Astrocyte of the hippocampus (primary cell): ENCODE measurements around the gene TRPM3.

Experiments used
- DNase-seq: peaks from one replicate; pipeline ENCODE4 v3.0.0; 2011; ENCODE audit warnings: low read depth, low spot score

The TRPM3 gene

GRCh38 chr9:71121275-71122021 is at the start of gene TRPM3:
TRPM3 (minus strand) TSS chr9:71121621; CDS start chr9:71121354, 267 bp downstream.
- peak; percentile 7 for DNase-seq

- DNase-seq, result no peak
Observed at GRCh38 chr9:71168418-71168817, 47.0 kb upstream of the TRPM3 start.

- DNase-seq, result no peak
Observed at GRCh38 chr9:71162126-71162525, 40.7 kb upstream of the TRPM3 start.

GRCh38 chr9:71157731-71158130 is 36.3 kb upstream of the TRPM3 start:
- DNase-seq, result no peak

GRCh38 chr9:71147368-71147767 is 25.9 kb upstream of the TRPM3 start:
- peak; percentile 9 for DNase-seq

- DNase-seq, result no peak
Observed at GRCh38 chr9:71146511-71146910, 25.1 kb upstream of the TRPM3 start.

- peak; percentile 1 for DNase-seq
Observed at GRCh38 chr9:71145179-71145578, 23.8 kb upstream of the TRPM3 start.

GRCh38 chr9:71144495-71144894 is 23.1 kb upstream of the TRPM3 start:
- DNase-seq, result no peak

GRCh38 chr9:71136696-71137095 is 15.3 kb upstream of the TRPM3 start:
- no peak for DNase-seq

- no peak for DNase-seq
Observed at GRCh38 chr9:71131145-71131544, 9.7 kb upstream of the TRPM3 start.

- DNase-seq, result no peak
Observed at GRCh38 chr9:71130521-71130920, 9.1 kb upstream of the TRPM3 start.

GRCh38 chr9:71128796-71129195 is 7.4 kb upstream of the TRPM3 start:
- no peak for DNase-seq

- DNase-seq, result no peak
Observed at GRCh38 chr9:71127301-71127700, 5.9 kb upstream of the TRPM3 start.

GRCh38 chr9:71122421-71122820 is 1.0 kb upstream of the TRPM3 start:
- no peak for DNase-seq

GRCh38 chr9:71122022-71122275 is 528 bp upstream of the TRPM3 start:
- DNase-seq, result no peak

GRCh38 chr9:71120501-71121247 is 747 bp downstream of the TRPM3 start:
- DNase-seq, result no peak

- no peak for DNase-seq
Observed at GRCh38 chr9:71119746-71120145, 1.7 kb downstream of the TRPM3 start.

- no peak for DNase-seq
Observed at GRCh38 chr9:71118324-71118723, 3.1 kb downstream of the TRPM3 start.

GRCh38 chr9:71115448-71115975 is 5.9 kb downstream of the TRPM3 start:
- DNase-seq, result peak; percentile 1

- DNase-seq, result peak; percentile 13
Observed at GRCh38 chr9:71112866-71113265, 8.6 kb downstream of the TRPM3 start.

GRCh38 chr9:71108937-71109336 is 12.5 kb downstream of the TRPM3 start:
- no peak for DNase-seq

GRCh38 chr9:71106992-71107391 is 14.4 kb downstream of the TRPM3 start:
- no peak for DNase-seq

GRCh38 chr9:71105192-71105591 is 16.2 kb downstream of the TRPM3 start:
- DNase-seq, result no peak
